ENCODE results near the gene NES. TPM values are rescaled to one million over a fixed set of nuclear protein-coding genes. Genes with fewer than 3 reads are reported as not detected.
A peak's percentile ranks its signal among the peaks of the same experiment; 100 is the strongest.

The NES gene
- total RNA-seq, 1 donor from 2014 or later: 265 TPM

DNA sequence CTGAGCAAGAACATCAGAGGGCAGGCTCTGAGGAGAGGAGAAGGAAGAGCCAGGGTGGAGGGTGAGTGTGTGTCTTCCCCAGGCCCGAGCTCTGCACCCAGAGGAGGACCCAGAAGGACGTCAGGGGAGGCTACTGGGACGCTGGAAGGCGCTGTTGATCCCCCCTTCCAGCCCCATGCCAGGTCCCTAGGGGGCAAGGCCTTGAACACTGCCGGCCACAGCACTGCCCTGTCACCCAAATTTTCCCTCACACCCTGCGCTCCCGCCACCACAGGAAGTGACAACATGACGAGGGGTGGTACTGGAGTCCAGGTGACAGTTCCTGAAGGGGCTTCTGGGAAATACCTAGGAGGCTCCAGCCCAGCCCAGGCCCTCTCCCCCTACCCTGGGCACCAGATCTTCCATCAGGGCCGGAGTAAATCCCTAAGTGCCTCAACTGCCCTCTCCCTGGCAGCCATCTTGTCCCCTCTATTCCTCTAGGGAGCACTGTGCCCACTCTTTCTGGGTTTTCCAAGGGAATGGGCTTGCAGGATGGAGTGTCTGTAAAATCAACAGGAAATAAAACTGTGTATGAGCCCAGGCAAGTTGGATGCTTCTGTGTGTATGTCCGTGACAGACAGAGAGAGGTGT lies 18.1 kb downstream of the NES start:
- no peaks in the 10 kb centered on the region for H3K9me3 Mint-ChIP-seq
- H3K36me3 Mint-ChIP-seq (ENCODE audit: low read depth): no peaks in the 10 kb centered on the region
- H3K4me3 Mint-ChIP-seq: peak overlapping the region; percentile 68
- peaks cover 64% of the 10 kb centered on the region for H3K4me1 Mint-ChIP-seq
- no peak for TF ChIP-seq CTCF (conservative IDR thresholded peaks at IDR 0.05)
- no peak overlapping the region for H3K27ac Mint-ChIP-seq (ENCODE audit: unreplicated experiment)
- peaks cover 59% of the 10 kb centered on the region for H3K27me3 Mint-ChIP-seq (ENCODE audit: low read depth)
- no peak for DNase-seq (ENCODE audit: low read depth, low spot score)

DNA sequence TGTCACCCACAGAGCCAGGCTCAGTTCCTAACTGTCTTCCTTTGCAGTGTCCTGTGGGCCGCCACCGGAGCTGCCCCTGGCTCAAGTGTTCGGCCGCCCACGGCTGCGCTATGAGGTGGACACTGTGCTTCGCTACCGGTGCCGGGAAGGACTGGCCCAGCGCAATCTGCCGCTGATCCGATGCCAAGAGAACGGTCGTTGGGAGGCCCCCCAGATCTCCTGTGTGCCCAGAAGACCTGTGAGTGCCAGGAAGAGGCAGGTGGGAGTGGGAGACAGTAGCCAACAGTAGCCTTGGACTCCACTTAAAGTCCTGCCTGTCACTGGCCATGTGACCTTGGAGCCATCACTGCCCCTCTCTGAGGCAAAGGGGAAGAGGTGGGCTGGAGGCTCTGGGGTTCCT lies 18.7 kb downstream of the NES start:
- H3K4me1 Mint-ChIP-seq: peaks cover 59% of the 10 kb centered on the region
- peaks cover 64% of the 10 kb centered on the region for H3K27me3 Mint-ChIP-seq (ENCODE audit: low read depth)
- TF ChIP-seq CTCF (conservative IDR thresholded peaks at IDR 0.05): no peak
- no peak overlapping the region for H3K27ac Mint-ChIP-seq (ENCODE audit: unreplicated experiment)
- no peak for DNase-seq (ENCODE audit: low read depth, low spot score)
- no peaks in the 10 kb centered on the region for H3K9me3 Mint-ChIP-seq
- no peak overlapping the region for H3K4me3 Mint-ChIP-seq
- H3K36me3 Mint-ChIP-seq (ENCODE audit: low read depth): no peaks in the 10 kb centered on the region

- no peak overlapping the region for H3K27ac Mint-ChIP-seq (ENCODE audit: unreplicated experiment)
- peak overlapping the region; percentile 61 for H3K4me3 Mint-ChIP-seq
- peaks cover 52% of the 10 kb centered on the region for H3K4me1 Mint-ChIP-seq
- no peaks in the 10 kb centered on the region for H3K9me3 Mint-ChIP-seq
- TF ChIP-seq CTCF (conservative IDR thresholded peaks at IDR 0.05): no peak
- no peaks in the 10 kb centered on the region for H3K36me3 Mint-ChIP-seq (ENCODE audit: low read depth)
- H3K27me3 Mint-ChIP-seq (ENCODE audit: low read depth): peaks cover 71% of the 10 kb centered on the region
- no peak for DNase-seq (ENCODE audit: low read depth, low spot score)
Measured at GRCh38 chr1:156657741-156658319, 19.4 kb downstream of the NES start.

DNA sequence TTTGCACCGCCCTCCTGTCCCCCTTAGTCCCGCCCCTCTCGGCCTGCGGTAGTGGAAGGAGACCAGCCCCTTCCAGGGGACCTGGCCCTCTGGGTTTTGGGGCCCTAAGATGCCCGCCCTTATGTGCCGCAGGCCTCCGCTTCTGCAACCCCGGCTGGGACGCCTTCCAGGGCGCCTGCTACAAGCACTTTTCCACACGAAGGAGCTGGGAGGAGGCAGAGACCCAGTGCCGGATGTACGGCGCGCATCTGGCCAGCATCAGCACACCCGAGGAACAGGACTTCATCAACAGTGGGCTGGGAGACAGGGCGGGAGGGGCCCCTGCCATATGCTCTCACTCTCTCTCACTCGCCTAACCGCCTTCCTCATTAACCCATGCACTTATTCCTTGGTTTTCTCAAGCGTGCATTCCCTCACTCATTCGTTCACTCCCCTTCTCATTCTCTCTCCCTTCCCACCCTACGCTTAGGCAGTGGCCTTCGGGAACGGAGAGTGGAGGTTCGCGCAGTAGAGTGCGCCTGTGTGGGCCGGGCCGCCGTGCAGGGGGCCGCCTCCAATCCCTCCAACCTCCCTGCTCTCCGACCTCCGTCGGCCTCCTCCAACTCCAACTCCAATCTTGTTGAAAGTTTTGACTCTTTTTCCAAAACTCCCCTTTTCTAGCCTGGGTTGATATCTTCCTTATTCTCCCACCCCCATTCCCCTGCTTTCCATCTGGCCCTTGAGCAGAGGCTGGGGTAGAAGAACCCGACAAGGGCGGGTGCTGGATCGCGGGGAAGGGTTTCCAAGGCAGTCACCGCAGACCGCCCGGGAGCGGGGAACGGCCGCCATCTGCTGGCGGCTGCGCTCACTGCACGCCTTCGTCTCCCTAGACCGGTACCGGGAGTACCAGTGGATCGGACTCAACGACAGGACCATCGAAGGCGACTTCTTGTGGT lies 20.1 kb downstream of the NES start:
- peak overlapping the region; percentile 61 for H3K4me3 Mint-ChIP-seq
- peak; percentile 71 for DNase-seq (ENCODE audit: low read depth, low spot score)
- H3K27me3 Mint-ChIP-seq (ENCODE audit: low read depth): peaks cover 75% of the 10 kb centered on the region
- H3K27ac Mint-ChIP-seq (ENCODE audit: unreplicated experiment): no peak overlapping the region
- H3K9me3 Mint-ChIP-seq: no peaks in the 10 kb centered on the region
- H3K4me1 Mint-ChIP-seq: peaks cover 44% of the 10 kb centered on the region
- H3K36me3 Mint-ChIP-seq (ENCODE audit: low read depth): no peaks in the 10 kb centered on the region
- peak; percentile 99 for TF ChIP-seq CTCF (conservative IDR thresholded peaks at IDR 0.05)

- Mint-ChIP-seq H3K9me3 (no peaks in the 10 kb centered on the region), H3K27ac (ENCODE audit: unreplicated experiment) (no peak overlapping the region), H3K4me3 (no peak overlapping the region), H3K36me3 (ENCODE audit: low read depth) (no peaks in the 10 kb centered on the region), H3K27me3 (ENCODE audit: low read depth) (peaks cover 83% of the 10 kb centered on the region), H3K4me1 (peaks cover 34% of the 10 kb centered on the region)
- TF ChIP-seq CTCF (conservative IDR thresholded peaks at IDR 0.05): no peak
- DNase-seq (ENCODE audit: low read depth, low spot score): no peak
Measured at GRCh38 chr1:156655904-156656516, 21.2 kb downstream of the NES start.

Data from neural crest cell (in vitro differentiated cells).